Measurements from ENCODE around the gene HOATZ.

Gene HOATZ

GRCh38 chr11:111581341-111581740 is 66.8 kb downstream of the HOATZ start:
- no peak overlapping the region for H3K27ac ChIP-seq
- H3K4me3 ChIP-seq (ENCODE audit: low read depth in 1 of 2, low read length in 1 of 2): no peak overlapping the region
- no peaks in the 10 kb centered on the region for H3K36me3 ChIP-seq
- H3K27me3 ChIP-seq: no peaks in the 10 kb centered on the region
- H3K9me3 ChIP-seq: no peaks in the 10 kb centered on the region
- no peaks in the 10 kb centered on the region for H3K4me1 ChIP-seq (ENCODE audit: control insufficient read depth in 1 of 2, insufficient read depth in 1 of 2, low read depth in 1 of 2, low read length in 1 of 2)
- no peak for TF ChIP-seq CTCF (IDR thresholded peaks at IDR 0.05)

GRCh38 chr11:111582163-111582562 is 67.6 kb downstream of the HOATZ start:
- Histone ChIP-seq H3K9me3 (no peaks in the 10 kb centered on the region), H3K36me3 (no peaks in the 10 kb centered on the region), H3K27ac (no peak overlapping the region), H3K27me3 (no peaks in the 10 kb centered on the region), H3K4me1 (ENCODE audit: control insufficient read depth in 1 of 2, insufficient read depth in 1 of 2, low read depth in 1 of 2, low read length in 1 of 2) (no peaks in the 10 kb centered on the region), H3K4me3 (ENCODE audit: low read depth in 1 of 2, low read length in 1 of 2) (no peak overlapping the region)
- no peak for TF ChIP-seq CTCF (IDR thresholded peaks at IDR 0.05)

- Histone ChIP-seq H3K36me3 (no peaks in the 10 kb centered on the region), H3K27me3 (no peaks in the 10 kb centered on the region), H3K9me3 (no peaks in the 10 kb centered on the region), H3K4me3 (ENCODE audit: low read depth in 1 of 2, low read length in 1 of 2) (no peak overlapping the region), H3K4me1 (ENCODE audit: control insufficient read depth in 1 of 2, insufficient read depth in 1 of 2, low read depth in 1 of 2, low read length in 1 of 2) (no peaks in the 10 kb centered on the region), H3K27ac (no peak overlapping the region)
- no peak for TF ChIP-seq CTCF (IDR thresholded peaks at IDR 0.05)
These were observed 68.3 kb downstream of the HOATZ start for GRCh38 chr11:111582881-111583280.

GRCh38 chr11:111585371-111585770 is 70.8 kb downstream of the HOATZ start:
- Histone ChIP-seq H3K27ac (no peak overlapping the region), H3K4me3 (ENCODE audit: low read depth in 1 of 2, low read length in 1 of 2) (no peak overlapping the region), H3K9me3 (no peaks in the 10 kb centered on the region), H3K36me3 (no peaks in the 10 kb centered on the region), H3K4me1 (ENCODE audit: control insufficient read depth in 1 of 2, insufficient read depth in 1 of 2, low read depth in 1 of 2, low read length in 1 of 2) (no peaks in the 10 kb centered on the region), H3K27me3 (no peaks in the 10 kb centered on the region)
- TF ChIP-seq CTCF (IDR thresholded peaks at IDR 0.05): no peak

GRCh38 chr11:111586388-111586831 is 71.8 kb downstream of the HOATZ start:
- no peaks in the 10 kb centered on the region for H3K27me3 ChIP-seq
- H3K4me1 ChIP-seq (ENCODE audit: control insufficient read depth in 1 of 2, insufficient read depth in 1 of 2, low read depth in 1 of 2, low read length in 1 of 2): no peaks in the 10 kb centered on the region
- H3K36me3 ChIP-seq: no peaks in the 10 kb centered on the region
- H3K9me3 ChIP-seq: no peaks in the 10 kb centered on the region
- H3K4me3 ChIP-seq (ENCODE audit: low read depth in 1 of 2, low read length in 1 of 2): no peak overlapping the region
- no peak overlapping the region for H3K27ac ChIP-seq
- TF ChIP-seq CTCF (IDR thresholded peaks at IDR 0.05): no peak
